ENCODE data around the gene ARGLU1. TPM values are rescaled to one million over a fixed set of nuclear protein-coding genes. Genes with fewer than 3 reads are reported as not detected.

The ARGLU1 gene
- total RNA-seq, 1 experiment from 2014 or later = 115 TPM

DNA sequence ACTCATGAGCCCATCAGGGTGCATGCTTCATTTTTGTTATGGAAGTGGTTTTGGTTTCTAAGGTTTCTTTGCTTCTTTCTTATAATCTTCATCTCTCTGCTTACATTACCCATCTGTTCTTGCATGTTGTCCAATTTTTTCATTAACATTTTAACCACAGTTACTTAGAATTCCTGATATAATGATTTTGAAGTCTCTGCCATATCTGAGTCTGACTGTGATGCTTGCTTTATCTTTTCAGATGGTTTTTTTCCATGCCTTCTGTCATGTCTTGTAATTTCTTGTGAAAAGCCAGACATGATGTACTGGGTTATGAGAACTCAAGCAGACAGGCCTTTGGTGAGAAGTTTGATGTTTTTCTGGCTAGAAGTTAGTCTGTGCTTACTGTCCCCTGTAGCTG lies 8.0 kb upstream of the ARGLU1 start:
- no peaks in the 10 kb centered on the region for H3K27me3 Mint-ChIP-seq (ENCODE audit: low read depth)
- DNase-seq (ENCODE audit: low spot score) = no peak
- H3K4me3 Mint-ChIP-seq = no peak overlapping the region
- TF ChIP-seq, protein P1, sequence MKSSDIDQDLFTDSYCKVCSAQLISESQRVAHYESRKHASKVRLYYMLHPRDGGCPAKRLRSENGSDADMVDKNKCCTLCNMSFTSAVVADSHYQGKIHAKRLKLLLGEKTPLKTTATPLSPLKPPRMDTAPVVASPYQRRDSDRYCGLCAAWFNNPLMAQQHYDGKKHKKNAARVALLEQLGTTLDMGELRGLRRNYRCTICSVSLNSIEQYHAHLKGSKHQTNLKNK (CRISPR knock-in tag; IDR thresholded peaks at IDR 0.05) = no peak
- TF ChIP-seq ELF4 (CRISPR knock-in tag; IDR thresholded peaks at IDR 0.05; ENCODE audit: low read depth) = no peak
- no peak for TF ChIP-seq GABPB1 (CRISPR knock-in tag; IDR thresholded peaks at IDR 0.05)
- TF ChIP-seq RELA (CRISPR knock-in tag; IDR thresholded peaks at IDR 0.05; ENCODE audit: borderline replicate concordance) = no peak
- TF ChIP-seq OVOL2 (CRISPR knock-in tag; IDR thresholded peaks at IDR 0.05; ENCODE audit: borderline replicate concordance) = no peak
- TF ChIP-seq, protein P2, sequence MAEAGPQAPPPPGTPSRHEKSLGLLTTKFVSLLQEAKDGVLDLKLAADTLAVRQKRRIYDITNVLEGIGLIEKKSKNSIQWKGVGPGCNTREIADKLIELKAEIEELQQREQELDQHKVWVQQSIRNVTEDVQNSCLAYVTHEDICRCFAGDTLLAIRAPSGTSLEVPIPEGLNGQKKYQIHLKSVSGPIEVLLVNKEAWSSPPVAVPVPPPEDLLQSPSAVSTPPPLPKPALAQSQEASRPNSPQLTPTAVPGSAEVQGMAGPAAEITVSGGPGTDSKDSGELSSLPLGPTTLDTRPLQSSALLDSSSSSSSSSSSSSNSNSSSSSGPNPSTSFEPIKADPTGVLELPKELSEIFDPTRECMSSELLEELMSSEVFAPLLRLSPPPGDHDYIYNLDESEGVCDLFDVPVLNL (CRISPR knock-in tag; IDR thresholded peaks at IDR 0.05; ENCODE audit: borderline replicate concordance, low read depth) = no peak
- no peak for TF ChIP-seq ZNF121 (CRISPR knock-in tag; IDR thresholded peaks at IDR 0.05)
- TF ChIP-seq, protein P3, sequence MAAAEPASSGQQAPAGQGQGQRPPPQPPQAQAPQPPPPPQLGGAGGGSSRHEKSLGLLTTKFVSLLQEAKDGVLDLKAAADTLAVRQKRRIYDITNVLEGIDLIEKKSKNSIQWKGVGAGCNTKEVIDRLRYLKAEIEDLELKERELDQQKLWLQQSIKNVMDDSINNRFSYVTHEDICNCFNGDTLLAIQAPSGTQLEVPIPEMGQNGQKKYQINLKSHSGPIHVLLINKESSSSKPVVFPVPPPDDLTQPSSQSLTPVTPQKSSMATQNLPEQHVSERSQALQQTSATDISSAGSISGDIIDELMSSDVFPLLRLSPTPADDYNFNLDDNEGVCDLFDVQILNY (CRISPR knock-in tag; IDR thresholded peaks at IDR 0.05) = no peak
- TF ChIP-seq ETV6 (CRISPR knock-in tag; IDR thresholded peaks at IDR 0.05) = no peak
- no peak for TF ChIP-seq KAT7 (CRISPR knock-in tag; IDR thresholded peaks at IDR 0.05; ENCODE audit: borderline replicate concordance)
- no peak for TF ChIP-seq ZNF423 (CRISPR knock-in tag; IDR thresholded peaks at IDR 0.05)
- TF ChIP-seq, protein P4, sequence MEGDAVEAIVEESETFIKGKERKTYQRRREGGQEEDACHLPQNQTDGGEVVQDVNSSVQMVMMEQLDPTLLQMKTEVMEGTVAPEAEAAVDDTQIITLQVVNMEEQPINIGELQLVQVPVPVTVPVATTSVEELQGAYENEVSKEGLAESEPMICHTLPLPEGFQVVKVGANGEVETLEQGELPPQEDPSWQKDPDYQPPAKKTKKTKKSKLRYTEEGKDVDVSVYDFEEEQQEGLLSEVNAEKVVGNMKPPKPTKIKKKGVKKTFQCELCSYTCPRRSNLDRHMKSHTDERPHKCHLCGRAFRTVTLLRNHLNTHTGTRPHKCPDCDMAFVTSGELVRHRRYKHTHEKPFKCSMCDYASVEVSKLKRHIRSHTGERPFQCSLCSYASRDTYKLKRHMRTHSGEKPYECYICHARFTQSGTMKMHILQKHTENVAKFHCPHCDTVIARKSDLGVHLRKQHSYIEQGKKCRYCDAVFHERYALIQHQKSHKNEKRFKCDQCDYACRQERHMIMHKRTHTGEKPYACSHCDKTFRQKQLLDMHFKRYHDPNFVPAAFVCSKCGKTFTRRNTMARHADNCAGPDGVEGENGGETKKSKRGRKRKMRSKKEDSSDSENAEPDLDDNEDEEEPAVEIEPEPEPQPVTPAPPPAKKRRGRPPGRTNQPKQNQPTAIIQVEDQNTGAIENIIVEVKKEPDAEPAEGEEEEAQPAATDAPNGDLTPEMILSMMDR (IDR thresholded peaks at IDR 0.05) = no peak
- TF ChIP-seq CREB1 (CRISPR knock-in tag; IDR thresholded peaks at IDR 0.05) = no peak
- no peak for TF ChIP-seq PRRX2 (CRISPR knock-in tag; IDR thresholded peaks at IDR 0.05)
- TF ChIP-seq, protein P5, sequence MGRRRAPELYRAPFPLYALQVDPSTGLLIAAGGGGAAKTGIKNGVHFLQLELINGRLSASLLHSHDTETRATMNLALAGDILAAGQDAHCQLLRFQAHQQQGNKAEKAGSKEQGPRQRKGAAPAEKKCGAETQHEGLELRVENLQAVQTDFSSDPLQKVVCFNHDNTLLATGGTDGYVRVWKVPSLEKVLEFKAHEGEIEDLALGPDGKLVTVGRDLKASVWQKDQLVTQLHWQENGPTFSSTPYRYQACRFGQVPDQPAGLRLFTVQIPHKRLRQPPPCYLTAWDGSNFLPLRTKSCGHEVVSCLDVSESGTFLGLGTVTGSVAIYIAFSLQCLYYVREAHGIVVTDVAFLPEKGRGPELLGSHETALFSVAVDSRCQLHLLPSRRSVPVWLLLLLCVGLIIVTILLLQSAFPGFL (CRISPR knock-in tag; IDR thresholded peaks at IDR 0.05; ENCODE audit: borderline replicate concordance) = no peak
- TF ChIP-seq HMGA2 (CRISPR knock-in tag; IDR thresholded peaks at IDR 0.05) = no peak
- no peak for TF ChIP-seq TCF7 (CRISPR knock-in tag; IDR thresholded peaks at IDR 0.05; ENCODE audit: low read depth)
- TF ChIP-seq JAZF1 (CRISPR knock-in tag; IDR thresholded peaks at IDR 0.05) = no peak
- TF ChIP-seq, protein P6, sequence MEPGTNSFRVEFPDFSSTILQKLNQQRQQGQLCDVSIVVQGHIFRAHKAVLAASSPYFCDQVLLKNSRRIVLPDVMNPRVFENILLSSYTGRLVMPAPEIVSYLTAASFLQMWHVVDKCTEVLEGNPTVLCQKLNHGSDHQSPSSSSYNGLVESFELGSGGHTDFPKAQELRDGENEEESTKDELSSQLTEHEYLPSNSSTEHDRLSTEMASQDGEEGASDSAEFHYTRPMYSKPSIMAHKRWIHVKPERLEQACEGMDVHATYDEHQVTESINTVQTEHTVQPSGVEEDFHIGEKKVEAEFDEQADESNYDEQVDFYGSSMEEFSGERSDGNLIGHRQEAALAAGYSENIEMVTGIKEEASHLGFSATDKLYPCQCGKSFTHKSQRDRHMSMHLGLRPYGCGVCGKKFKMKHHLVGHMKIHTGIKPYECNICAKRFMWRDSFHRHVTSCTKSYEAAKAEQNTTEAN (CRISPR knock-in tag; IDR thresholded peaks at IDR 0.05) = no peak
- ChIA-PET CTCF (no interaction called here), POLR2A (no interaction called here)
- H3K4me1 Mint-ChIP-seq = peaks cover 4% of the 10 kb centered on the region; the same call in 1 of the 2 replicates
- no peaks in the 10 kb centered on the region for H3K36me3 Mint-ChIP-seq
- no peak overlapping the region for H3K27ac Mint-ChIP-seq
- no peak for ATAC-seq
- peaks cover 3% of the 10 kb centered on the region; the same call in 1 of the 2 replicates for H3K9me3 Mint-ChIP-seq

DNA sequence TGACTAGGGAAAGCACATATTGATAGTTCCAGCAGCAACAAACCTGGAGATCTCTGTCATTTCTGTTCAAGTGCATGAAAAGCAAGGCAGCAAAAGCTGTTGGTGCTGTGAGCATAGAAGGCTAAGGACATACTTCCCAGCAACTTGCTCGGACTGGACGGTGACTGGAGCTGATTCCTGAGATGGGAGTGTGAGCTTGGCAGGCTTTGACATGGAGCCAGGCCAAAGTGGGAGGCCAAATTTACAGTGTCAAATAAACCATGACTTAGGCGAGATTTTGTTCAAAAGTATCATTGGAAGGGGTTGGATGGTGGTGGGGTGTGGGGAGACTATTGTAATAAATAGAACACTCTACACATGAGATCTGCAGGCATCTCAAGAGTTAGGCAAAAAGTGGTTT lies 5.9 kb upstream of the ARGLU1 start:
- no peak for ATAC-seq
- TF ChIP-seq GABPB1 (CRISPR knock-in tag; IDR thresholded peaks at IDR 0.05) (no peak), ZNF263 (CRISPR knock-in tag; IDR thresholded peaks at IDR 0.05; ENCODE audit: low read depth) (no peak), HMGA2 (CRISPR knock-in tag; IDR thresholded peaks at IDR 0.05) (no peak)
- TF ChIP-seq, protein P7, sequence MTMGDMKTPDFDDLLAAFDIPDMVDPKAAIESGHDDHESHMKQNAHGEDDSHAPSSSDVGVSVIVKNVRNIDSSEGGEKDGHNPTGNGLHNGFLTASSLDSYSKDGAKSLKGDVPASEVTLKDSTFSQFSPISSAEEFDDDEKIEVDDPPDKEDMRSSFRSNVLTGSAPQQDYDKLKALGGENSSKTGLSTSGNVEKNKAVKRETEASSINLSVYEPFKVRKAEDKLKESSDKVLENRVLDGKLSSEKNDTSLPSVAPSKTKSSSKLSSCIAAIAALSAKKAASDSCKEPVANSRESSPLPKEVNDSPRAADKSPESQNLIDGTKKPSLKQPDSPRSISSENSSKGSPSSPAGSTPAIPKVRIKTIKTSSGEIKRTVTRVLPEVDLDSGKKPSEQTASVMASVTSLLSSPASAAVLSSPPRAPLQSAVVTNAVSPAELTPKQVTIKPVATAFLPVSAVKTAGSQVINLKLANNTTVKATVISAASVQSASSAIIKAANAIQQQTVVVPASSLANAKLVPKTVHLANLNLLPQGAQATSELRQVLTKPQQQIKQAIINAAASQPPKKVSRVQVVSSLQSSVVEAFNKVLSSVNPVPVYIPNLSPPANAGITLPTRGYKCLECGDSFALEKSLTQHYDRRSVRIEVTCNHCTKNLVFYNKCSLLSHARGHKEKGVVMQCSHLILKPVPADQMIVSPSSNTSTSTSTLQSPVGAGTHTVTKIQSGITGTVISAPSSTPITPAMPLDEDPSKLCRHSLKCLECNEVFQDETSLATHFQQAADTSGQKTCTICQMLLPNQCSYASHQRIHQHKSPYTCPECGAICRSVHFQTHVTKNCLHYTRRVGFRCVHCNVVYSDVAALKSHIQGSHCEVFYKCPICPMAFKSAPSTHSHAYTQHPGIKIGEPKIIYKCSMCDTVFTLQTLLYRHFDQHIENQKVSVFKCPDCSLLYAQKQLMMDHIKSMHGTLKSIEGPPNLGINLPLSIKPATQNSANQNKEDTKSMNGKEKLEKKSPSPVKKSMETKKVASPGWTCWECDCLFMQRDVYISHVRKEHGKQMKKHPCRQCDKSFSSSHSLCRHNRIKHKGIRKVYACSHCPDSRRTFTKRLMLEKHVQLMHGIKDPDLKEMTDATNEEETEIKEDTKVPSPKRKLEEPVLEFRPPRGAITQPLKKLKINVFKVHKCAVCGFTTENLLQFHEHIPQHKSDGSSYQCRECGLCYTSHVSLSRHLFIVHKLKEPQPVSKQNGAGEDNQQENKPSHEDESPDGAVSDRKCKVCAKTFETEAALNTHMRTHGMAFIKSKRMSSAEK (CRISPR knock-in tag; IDR thresholded peaks at IDR 0.05; ENCODE audit: borderline replicate concordance) = no peak
- TF ChIP-seq, protein P8, sequence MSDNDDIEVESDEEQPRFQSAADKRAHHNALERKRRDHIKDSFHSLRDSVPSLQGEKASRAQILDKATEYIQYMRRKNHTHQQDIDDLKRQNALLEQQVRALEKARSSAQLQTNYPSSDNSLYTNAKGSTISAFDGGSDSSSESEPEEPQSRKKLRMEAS (CRISPR knock-in tag; IDR thresholded peaks at IDR 0.05) = no peak
- TF ChIP-seq, protein P9, sequence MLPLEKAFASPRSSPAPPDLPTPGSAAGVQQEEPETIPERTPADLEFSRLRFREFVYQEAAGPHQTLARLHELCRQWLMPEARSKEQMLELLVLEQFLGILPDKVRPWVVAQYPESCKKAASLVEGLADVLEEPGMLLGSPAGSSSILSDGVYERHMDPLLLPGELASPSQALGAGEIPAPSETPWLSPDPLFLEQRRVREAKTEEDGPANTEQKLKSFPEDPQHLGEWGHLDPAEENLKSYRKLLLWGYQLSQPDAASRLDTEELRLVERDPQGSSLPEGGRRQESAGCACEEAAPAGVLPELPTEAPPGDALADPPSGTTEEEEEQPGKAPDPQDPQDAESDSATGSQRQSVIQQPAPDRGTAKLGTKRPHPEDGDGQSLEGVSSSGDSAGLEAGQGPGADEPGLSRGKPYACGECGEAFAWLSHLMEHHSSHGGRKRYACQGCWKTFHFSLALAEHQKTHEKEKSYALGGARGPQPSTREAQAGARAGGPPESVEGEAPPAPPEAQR (CRISPR knock-in tag; IDR thresholded peaks at IDR 0.05) = no peak

More for the DNA sequence above, 5.9 kb upstream of the ARGLU1 start:
- Mint-ChIP-seq H3K36me3 (no peaks in the 10 kb centered on the region), H3K9me3 (peaks cover 3% of the 10 kb centered on the region; the same call in 1 of the 2 replicates), H3K4me1 (peaks cover 13% of the 10 kb centered on the region), H3K27ac (no peak overlapping the region; the same call in 1 of the 2 replicates), H3K27me3 (ENCODE audit: low read depth) (no peaks in the 10 kb centered on the region), H3K4me3 (no peak overlapping the region)
- no peak for DNase-seq (ENCODE audit: low spot score)
- ChIA-PET POLR2A (no interaction called here), CTCF (no interaction called here)

Data from WTC11 (cell line).